Upper lobe of left lung (tissue), 6 donors: Measurements from ENCODE around the gene SLC35F3. TPM values are rescaled to one million over a fixed set of nuclear protein-coding genes. Genes with fewer than 3 reads are reported as not detected.

Experiments used
- ATAC-seq, 2 donors: fragments of 200-7000 bp; cut with Tn5 transposase; one replicate each; pipeline ENCODE4 v1.9.1; 2022; ENCODE audit warnings: mild to moderate bottlenecking in 2 of 2, moderate library complexity in 2 of 2; ENCODE audit not compliant: low FRiP score in 2 of 2
- DNase-seq, 2 donors: peaks; one replicate each; pipeline ENCODE4 v3.0.0-alpha.2; 2019 to 2020
- H3K27ac ChIP-seq, 4 donors: fragments of 200-600 bp; sonication (generic); one replicate each; pipeline ENCODE4 v1.5.1; 2016 to 2019
- H3K27me3 ChIP-seq, 4 donors: fragments of 200-600 bp; sonication (generic); one replicate each; pipeline ENCODE4 v1.5.1; 2017 to 2019
- H3K36me3 ChIP-seq, 4 donors: fragments of 200-600 bp; sonication (generic); one replicate each; pipeline ENCODE4 v1.5.1; 2016 to 2019
- H3K4me1 ChIP-seq, 4 donors: fragments of 200-600 bp; sonication (generic); one replicate each; pipeline ENCODE4 v1.5.1; 2018 to 2019
- H3K4me3 ChIP-seq, 4 donors: fragments of 200-600 bp; sonication (generic); one replicate each; pipeline ENCODE4 v1.5.1; 2017 to 2019; ENCODE audit warnings: mild to moderate bottlenecking in 2 of 4, moderate library complexity in 1 of 4
- H3K9me3 ChIP-seq, 4 donors: fragments of 200-600 bp; sonication (generic); one replicate each; pipeline ENCODE4 v1.5.1; 2018 to 2019
- CTCF ChIP-seq, 6 experiments: fragments of 450-650 bp in 4 of 6; fragments of 200-600 bp in 2 of 6; sonication (generic) in 2 of 6; IDR thresholded peaks; one replicate each; pipeline ENCODE4 v1.5.1; 2016 to 2019; ENCODE audit warnings: antibody characterized with exemption in 6 of 6
- EP300 ChIP-seq, 4 donors: sonication (generic); formaldehyde crosslinking; IDR thresholded peaks; one replicate each; pipeline ENCODE4 v1.5.1; 2017; ENCODE audit warnings: antibody characterized with exemption in 4 of 4, control low read depth in 2 of 4
- POLR2A ChIP-seq, 4 donors: fragments of 450-650 bp; IDR thresholded peaks; one replicate each; pipeline ENCODE4 v1.5.1; 2016 to 2017; ENCODE audit warnings: antibody characterized with exemption in 4 of 4, mild to moderate bottlenecking in 2 of 4
- POLR2AphosphoS5 ChIP-seq, 2 donors: sonication (generic); formaldehyde crosslinking; IDR thresholded peaks; one replicate each; pipeline ENCODE4 v1.5.1; 2017; ENCODE audit warnings: antibody characterized with exemption in 2 of 2
- WGBS, 2 donors: methylation state at CpG; one replicate each; pipeline ENCODE4 v1.1.5; 2017 to 2018; 5-methylcytosine and 5-hydroxymethylcytosine counted together
- total RNA-seq, 6 donors: library from RNA; depleted of rRNA in 4 of 6; stranded (reverse); fragments of >200 nt in 4 of 6; gene quantifications; one replicate each; pipeline versions ENCODE4 v1.1.0 to v1.2.1, GENCODE V29; 2016 to 2021
- donor health status: DM: no; HTN: no; CAD: no; lungs with moderate emphysema.
- donor health status: DM: no; HTN: yes; CAD: no; lungs with severe emphysema.

The SLC35F3 gene
- total RNA-seq, 6 donors from 2014 or later = 0.30 to 1.7 (median 0.40) TPM; not detected in 1

GRCh38 chr1:234226113-234226818 is 321.8 kb downstream of the SLC35F3 start:
- Histone ChIP-seq H3K4me3 (no peak overlapping the region), H3K9me3 (no peaks in the 10 kb centered on the region), H3K27me3 (no peaks in the 10 kb centered on the region), H3K36me3 (no peaks in the 10 kb centered on the region), H3K4me1 (peaks cover 0 to 11% (median 0%) of the 10 kb centered on the region in 4 donors), H3K27ac (no peak overlapping the region)
- DNase-seq (no peak), ATAC-seq (no peak)
- no peak for TF ChIP-seq EP300 (IDR thresholded peaks at IDR 0.05)
- TF ChIP-seq POLR2AphosphoS5 (IDR thresholded peaks at IDR 0.05) = no peak
- TF ChIP-seq POLR2A (IDR thresholded peaks at IDR 0.05) = no peak
- TF ChIP-seq CTCF (IDR thresholded peaks at IDR 0.05) = no peak
- 77 to 88% methylated on average over 5 of the region's 5 CpGs for WGBS, 2 donors

DNA sequence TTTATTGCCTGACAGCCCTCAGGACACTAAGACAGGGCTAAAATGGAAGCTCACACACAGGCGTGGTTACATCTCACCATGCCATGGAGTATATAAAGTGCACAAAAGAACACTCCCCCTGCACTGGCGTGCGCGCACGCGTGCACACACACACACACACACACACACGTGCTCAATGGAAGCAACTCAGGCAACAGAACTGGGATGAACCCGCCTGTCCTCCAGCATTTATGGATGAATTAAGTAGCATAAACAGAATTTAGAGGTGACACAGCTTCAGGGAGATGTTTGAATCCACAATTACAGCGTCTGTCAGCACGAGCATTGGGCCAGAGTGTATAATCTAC is 322.3 kb downstream of the SLC35F3 start:
- DNase-seq (peak in 1 of 2 donors; percentile 43), ATAC-seq (no peak)
- Histone ChIP-seq H3K4me1 (peaks cover 0 to 13% (median 0%) of the 10 kb centered on the region in 4 donors), H3K9me3 (no peaks in the 10 kb centered on the region), H3K27ac (no peak overlapping the region), H3K36me3 (no peaks in the 10 kb centered on the region), H3K4me3 (no peak overlapping the region), H3K27me3 (no peaks in the 10 kb centered on the region)
- no peak for TF ChIP-seq EP300 (IDR thresholded peaks at IDR 0.05)
- TF ChIP-seq POLR2A (IDR thresholded peaks at IDR 0.05) = no peak
- no peak for TF ChIP-seq CTCF (IDR thresholded peaks at IDR 0.05)
- no peak for TF ChIP-seq POLR2AphosphoS5 (IDR thresholded peaks at IDR 0.05)
- 91 to 96% methylated on average over 10 of the region's 10 CpGs for WGBS, 2 donors

DNA sequence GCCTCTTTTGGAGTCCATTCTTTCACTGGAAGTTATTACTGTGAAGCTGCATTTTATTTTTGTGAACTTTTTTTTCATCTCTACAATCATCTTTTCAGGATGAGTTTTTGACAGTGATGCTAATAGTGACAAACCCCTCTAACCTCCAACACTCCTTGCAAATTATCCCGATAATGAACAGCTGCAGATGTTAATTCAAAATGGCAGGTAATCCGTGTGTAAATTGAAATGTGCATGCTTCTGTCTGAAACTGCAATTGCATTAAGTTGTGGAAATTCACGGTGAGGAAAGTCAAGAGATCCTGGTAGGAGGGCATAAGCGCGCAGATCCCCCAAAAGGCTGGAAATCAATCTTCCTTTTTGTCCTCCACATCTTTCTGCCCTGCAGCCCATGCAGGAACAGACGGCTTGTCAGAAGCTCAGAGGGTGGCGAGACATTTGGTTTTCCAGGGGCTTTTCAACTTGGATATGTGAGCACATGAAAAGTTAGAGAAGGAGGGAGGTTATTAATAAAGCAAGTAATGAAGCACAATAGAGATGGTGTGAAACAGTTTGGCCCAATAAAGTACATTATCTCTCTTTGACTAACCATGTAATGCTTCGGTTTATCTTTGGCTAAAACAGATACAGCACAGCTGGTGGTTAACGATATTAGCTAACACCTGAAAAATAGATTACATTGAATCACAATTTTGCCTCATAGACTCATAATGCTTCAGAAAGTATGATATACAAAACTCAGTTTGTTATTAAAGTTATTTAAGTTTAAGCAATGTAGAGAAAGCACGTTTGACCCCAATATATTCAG is 325.3 kb downstream of the SLC35F3 start:
- Histone ChIP-seq H3K27me3 (no peaks in the 10 kb centered on the region), H3K4me1 (peaks cover 0 to 13% (median 0%) of the 10 kb centered on the region in 4 donors), H3K27ac (no peak overlapping the region), H3K9me3 (no peaks in the 10 kb centered on the region), H3K4me3 (no peak overlapping the region), H3K36me3 (no peaks in the 10 kb centered on the region)
- TF ChIP-seq POLR2A (IDR thresholded peaks at IDR 0.05) (no peak), POLR2AphosphoS5 (IDR thresholded peaks at IDR 0.05) (no peak), CTCF (IDR thresholded peaks at IDR 0.05) (no peak), EP300 (IDR thresholded peaks at IDR 0.05) (no peak)
- DNase-seq (no peak), ATAC-seq (no peak)
- WGBS, 2 donors = 80 to 83% methylated on average over 10 of the region's 10 CpGs

GRCh38 chr1:234230414-234230862 is 326.0 kb downstream of the SLC35F3 start:
- H3K4me3 ChIP-seq = no peak overlapping the region
- H3K27ac ChIP-seq = no peak overlapping the region
- TF ChIP-seq POLR2AphosphoS5 (IDR thresholded peaks at IDR 0.05) (no peak), EP300 (IDR thresholded peaks at IDR 0.05) (no peak), POLR2A (IDR thresholded peaks at IDR 0.05) (no peak), CTCF (IDR thresholded peaks at IDR 0.05) (no peak)
- peaks cover 0 to 13% (median 0%) of the 10 kb centered on the region in 4 donors for H3K4me1 ChIP-seq
- H3K27me3 ChIP-seq = no peaks in the 10 kb centered on the region
- DNase-seq (no peak), ATAC-seq (no peak)
- WGBS, 2 donors = 22 to 31% methylated on average over 10 of the region's 10 CpGs
- no peaks in the 10 kb centered on the region for H3K36me3 ChIP-seq
- no peaks in the 10 kb centered on the region for H3K9me3 ChIP-seq
